ENCODE results near the gene PRKAR1B.

PRKAR1B gene

DNA sequence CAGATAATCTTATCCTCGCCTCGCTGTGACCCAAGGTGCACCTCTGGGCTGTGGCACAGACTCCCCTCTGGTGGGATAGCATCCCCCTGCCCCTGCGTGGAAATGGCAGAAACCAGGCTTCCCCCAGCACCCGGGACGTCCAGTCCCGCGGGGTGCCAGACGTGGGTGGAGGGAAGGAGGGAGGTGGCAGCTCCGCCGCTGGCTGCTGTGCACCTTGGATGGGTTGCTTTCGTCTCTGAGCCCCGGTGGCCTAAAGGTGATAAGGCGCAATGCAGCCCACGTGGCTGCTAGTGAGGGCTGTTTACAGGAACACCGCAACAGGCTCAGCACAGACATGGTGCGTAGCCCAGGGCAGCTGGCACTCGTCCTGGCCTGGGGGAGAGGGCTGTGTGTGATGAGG lies 193.8 kb downstream of the PRKAR1B start:
- TF ChIP-seq, protein P1, sequence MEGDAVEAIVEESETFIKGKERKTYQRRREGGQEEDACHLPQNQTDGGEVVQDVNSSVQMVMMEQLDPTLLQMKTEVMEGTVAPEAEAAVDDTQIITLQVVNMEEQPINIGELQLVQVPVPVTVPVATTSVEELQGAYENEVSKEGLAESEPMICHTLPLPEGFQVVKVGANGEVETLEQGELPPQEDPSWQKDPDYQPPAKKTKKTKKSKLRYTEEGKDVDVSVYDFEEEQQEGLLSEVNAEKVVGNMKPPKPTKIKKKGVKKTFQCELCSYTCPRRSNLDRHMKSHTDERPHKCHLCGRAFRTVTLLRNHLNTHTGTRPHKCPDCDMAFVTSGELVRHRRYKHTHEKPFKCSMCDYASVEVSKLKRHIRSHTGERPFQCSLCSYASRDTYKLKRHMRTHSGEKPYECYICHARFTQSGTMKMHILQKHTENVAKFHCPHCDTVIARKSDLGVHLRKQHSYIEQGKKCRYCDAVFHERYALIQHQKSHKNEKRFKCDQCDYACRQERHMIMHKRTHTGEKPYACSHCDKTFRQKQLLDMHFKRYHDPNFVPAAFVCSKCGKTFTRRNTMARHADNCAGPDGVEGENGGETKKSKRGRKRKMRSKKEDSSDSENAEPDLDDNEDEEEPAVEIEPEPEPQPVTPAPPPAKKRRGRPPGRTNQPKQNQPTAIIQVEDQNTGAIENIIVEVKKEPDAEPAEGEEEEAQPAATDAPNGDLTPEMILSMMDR (conservative IDR thresholded peaks at IDR 0.05; ENCODE audit: low read depth, low read length), result no peak
- no peak for DNase-seq (ENCODE audit: low read depth)
- no peak overlapping the region for H3K4me3 ChIP-seq (ENCODE audit: low read length)

DNA sequence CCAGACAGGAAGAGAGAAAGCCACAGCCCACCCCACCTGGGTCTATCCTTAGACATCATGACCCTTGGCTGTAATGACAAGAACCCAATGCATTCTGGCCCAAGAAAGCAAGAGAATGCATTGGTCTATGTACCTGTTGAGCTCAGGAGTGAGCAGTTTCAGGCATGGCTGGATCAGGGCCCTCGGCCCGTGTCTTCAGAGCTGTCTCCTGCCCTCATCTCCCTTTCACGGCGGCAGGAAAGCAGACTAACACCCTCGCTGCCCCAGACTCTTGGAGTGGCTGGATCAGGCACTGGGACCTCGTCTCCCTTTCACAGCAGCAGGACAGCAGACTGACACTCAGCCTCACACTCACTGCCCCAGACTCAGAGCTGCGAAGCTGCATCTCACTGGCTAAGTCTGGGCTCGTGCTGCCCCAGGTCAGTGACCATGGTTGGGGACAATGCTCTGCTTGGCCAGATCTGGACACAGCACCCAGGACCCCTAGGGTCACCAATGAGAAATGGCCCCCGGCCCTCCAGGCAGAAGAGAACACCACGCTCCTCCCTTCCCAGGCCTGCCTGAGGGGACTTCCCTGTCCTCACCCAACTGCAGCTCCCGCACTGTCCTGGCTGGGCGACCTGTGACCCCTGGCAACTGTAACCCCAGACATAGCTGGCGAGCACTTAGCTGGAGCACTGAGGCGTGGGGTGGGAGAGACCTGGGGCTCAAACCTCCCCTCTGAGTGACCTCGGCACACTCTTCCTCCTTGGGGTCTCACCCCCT lies 194.5 kb downstream of the PRKAR1B start:
- no peak overlapping the region for H3K4me3 ChIP-seq (ENCODE audit: low read length)
- TF ChIP-seq, protein P1 (conservative IDR thresholded peaks at IDR 0.05; ENCODE audit: low read depth, low read length), result no peak
- DNase-seq (ENCODE audit: low read depth), result no peak

DNA sequence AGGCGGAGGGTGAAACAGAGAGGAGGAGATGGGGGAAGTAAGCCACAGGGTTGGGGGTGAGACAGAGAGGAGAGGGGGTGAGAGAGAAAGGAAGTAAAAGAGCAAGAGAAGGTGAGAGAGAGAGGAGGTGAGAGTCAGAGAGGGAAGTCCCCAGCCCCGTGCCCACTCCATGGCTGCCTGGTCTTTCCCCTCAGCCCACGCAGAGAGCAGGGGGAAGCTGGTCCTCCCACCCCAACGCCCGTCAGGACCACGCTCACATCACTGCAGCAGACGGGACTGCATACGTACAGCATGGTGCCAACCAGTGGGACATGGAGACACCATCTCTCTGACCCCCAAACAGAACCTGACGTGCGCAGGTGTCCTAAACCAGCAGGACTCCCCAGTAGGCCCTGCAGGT lies 195.3 kb downstream of the PRKAR1B start:
- TF ChIP-seq, protein P1 (conservative IDR thresholded peaks at IDR 0.05; ENCODE audit: low read depth, low read length), result no peak
- H3K4me3 ChIP-seq (ENCODE audit: low read length), result no peak overlapping the region
- DNase-seq (ENCODE audit: low read depth), result no peak

DNA sequence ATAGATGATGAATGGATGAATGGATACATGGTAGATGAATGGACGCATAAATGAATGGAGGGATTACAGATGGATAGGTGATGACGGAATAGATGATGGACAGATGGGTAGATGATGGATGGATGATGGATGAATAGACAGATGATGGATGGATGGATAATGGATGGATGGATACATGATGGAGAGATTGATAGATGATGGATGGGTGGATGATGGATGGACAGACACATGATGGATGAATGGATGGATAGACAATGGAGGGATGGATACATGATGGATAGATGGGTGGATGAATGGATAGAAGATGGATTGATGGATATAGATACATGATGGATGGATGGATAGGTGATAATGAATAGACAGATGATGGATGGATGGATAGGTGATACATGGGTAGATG lies 198.6 kb downstream of the PRKAR1B start:
- DNase-seq (ENCODE audit: low read depth), result no peak
- no peak overlapping the region for H3K4me3 ChIP-seq (ENCODE audit: low read length)
- TF ChIP-seq, protein P1 (conservative IDR thresholded peaks at IDR 0.05; ENCODE audit: low read depth, low read length), result no peak

DNA sequence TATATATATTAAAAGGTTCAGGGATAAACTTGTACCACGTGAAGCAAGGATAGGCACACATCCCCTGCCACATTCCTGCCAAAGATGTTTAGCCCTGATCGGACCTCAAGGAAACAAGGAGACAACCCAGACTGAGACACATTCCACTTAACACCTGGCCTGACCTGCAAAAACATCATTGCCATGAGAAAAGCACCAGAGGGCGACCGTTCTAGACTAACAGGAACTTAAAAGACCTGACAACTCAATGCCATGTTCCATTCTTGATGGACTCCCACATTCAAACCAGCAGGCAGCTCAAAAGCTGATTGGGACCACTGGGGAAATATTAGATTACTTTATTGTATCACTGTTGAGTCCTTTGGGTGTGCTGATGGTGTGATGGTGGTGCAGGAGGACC lies 199.4 kb downstream of the PRKAR1B start:
- no peak for DNase-seq (ENCODE audit: low read depth)
- TF ChIP-seq, protein P1 (conservative IDR thresholded peaks at IDR 0.05; ENCODE audit: low read depth, low read length), result no peak

DNA sequence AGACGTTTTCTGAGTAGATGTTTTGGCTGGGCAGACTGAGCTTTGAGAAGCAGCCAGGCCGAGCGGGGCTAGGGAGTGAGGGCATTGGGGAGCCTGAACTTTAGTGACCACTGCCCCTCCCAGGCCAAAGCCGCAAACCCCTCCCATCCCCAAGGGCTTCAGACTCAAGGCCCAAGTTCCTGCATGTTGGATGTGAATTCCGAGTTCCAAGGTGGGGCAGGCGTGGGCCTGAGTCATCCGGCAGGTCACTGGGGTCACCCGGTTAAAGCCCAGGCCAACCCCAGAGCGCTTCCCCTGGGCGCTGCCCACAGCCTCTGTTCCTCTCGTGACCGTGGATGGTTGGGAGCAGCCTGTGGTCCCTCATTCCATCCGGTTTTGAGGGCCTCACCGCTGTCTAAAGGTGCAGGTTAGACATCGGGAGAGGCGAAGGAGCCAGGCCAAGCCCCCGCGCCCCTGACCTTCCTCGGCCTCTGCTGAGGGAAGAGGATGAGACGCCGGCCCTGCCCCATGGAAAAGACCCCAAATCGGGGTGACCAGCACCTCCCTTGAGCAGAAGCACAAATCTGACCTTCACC lies 200.5 kb downstream of the PRKAR1B start:
- no peak overlapping the region for H3K4me3 ChIP-seq (ENCODE audit: low read length)
- no peak for DNase-seq (ENCODE audit: low read depth)
- TF ChIP-seq, protein P1 (conservative IDR thresholded peaks at IDR 0.05; ENCODE audit: low read depth, low read length), result no peak

More for the DNA sequence above, 199.4 kb downstream of the PRKAR1B start:
- no peak overlapping the region for H3K4me3 ChIP-seq (ENCODE audit: low read length)

DNA sequence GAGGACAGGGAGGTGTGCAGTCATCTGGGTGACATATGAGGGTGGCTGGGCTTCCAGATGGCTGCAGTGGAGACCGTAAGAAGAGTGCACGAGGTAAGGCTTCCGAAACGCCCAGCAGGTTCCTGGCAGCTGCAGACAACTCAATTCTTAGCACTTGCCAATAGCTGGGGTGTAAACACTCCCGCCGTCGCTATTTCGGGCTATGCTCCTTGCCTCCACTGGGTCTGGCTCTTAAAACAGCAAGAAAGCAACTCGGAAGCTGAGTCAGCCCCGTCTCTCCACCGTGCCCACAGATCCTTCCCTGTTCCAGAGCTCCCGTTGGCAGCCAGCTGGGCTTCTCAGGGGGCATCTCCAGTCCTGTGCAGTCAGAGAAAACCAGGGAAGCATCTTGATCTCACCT lies 201.3 kb downstream of the PRKAR1B start:
- TF ChIP-seq, protein P1 (conservative IDR thresholded peaks at IDR 0.05; ENCODE audit: low read depth, low read length), result no peak
- H3K4me3 ChIP-seq (ENCODE audit: low read length), result no peak overlapping the region
- no peak for DNase-seq (ENCODE audit: low read depth)
